Glutamatergic neuron (in vitro differentiated cells): Measurements from ENCODE around the gene LMTK3. TPM values are rescaled to one million over a fixed set of nuclear protein-coding genes. Genes with fewer than 3 reads are reported as not detected.

Experiments used
- DNase-seq: peaks from one replicate; pipeline ENCODE4 v3.0.0; 2022
- H3K27ac Mint-ChIP-seq: one replicate; pipeline ENCODE4 v1.8.0; 2020; ENCODE audit warnings: mild to moderate bottlenecking, mixed read lengths, inconsistent platforms; ENCODE audit not compliant: unreplicated experiment
- H3K27me3 Mint-ChIP-seq: one replicate; pipeline ENCODE4 v1.8.0; 2020; ENCODE audit warnings: mild to moderate bottlenecking, moderate library complexity, mixed read lengths, inconsistent platforms; ENCODE audit not compliant: unreplicated experiment
- H3K36me3 Mint-ChIP-seq: one replicate; pipeline ENCODE4 v1.8.0; 2020; ENCODE audit warnings: mild to moderate bottlenecking, mixed read lengths, inconsistent platforms; ENCODE audit not compliant: unreplicated experiment
- H3K4me1 Mint-ChIP-seq: one replicate; pipeline ENCODE4 v1.8.0; 2020; ENCODE audit warnings: mild to moderate bottlenecking, low read depth, mixed read lengths, inconsistent platforms; ENCODE audit not compliant: unreplicated experiment
- H3K4me3 Mint-ChIP-seq: one replicate; pipeline ENCODE4 v1.8.0; 2020; ENCODE audit warnings: mild to moderate bottlenecking, mixed read lengths, inconsistent platforms; ENCODE audit not compliant: unreplicated experiment
- H3K9me3 Mint-ChIP-seq: one replicate; pipeline ENCODE4 v1.8.0; 2020; ENCODE audit warnings: mild to moderate bottlenecking, moderate library complexity, mixed read lengths, inconsistent platforms; ENCODE audit not compliant: unreplicated experiment
- total RNA-seq: library from RNA; stranded (reverse); fragmentation: NEBNext Ultra II Directional; extraction: Animal tissue kit (Norgen Biotek cat#: 25700); gene quantifications from one replicate; pipeline ENCODE4 v1.2.1, GENCODE V29; 2021; ENCODE audit not compliant: unreplicated experiment
- TF ChIP-seq, protein P1 (sequence below): fragments of 200-600 bp; sonication (generic); IDR thresholded peaks from one replicate; pipeline ENCODE4 v1.5.0; 2021; ENCODE audit not compliant: partially characterized antibody, unreplicated experiment

Gene LMTK3
- total RNA-seq, 1 donor from 2014 or later: 36.3 TPM

DNA sequence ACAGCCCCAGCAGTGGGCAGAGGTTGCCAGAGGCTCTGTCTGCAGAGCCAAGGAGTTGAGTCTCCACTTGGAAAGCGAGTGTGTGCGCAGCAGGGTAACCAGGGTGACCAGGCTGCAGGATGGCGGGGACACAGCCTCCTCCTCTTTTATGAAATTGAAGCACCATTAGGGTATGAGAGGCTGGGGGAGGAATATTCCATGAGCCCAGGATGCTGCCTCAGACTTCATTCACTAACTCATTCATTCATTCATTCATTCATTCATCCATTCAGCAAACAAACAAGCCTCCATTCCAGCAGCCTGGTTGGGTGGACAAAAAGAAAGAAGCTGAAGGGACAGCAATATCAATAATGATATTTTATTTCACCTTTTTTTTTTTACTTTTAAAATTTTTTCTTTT lies 6.6 kb upstream of the LMTK3 start:
- Mint-ChIP-seq H3K27ac (no peak overlapping the region), H3K4me3 (no peak overlapping the region), H3K9me3 (peaks cover 5% of the 10 kb centered on the region), H3K4me1 (no peaks in the 10 kb centered on the region), H3K36me3 (no peaks in the 10 kb centered on the region), H3K27me3 (peaks cover 4% of the 10 kb centered on the region)
- TF ChIP-seq, protein P1, sequence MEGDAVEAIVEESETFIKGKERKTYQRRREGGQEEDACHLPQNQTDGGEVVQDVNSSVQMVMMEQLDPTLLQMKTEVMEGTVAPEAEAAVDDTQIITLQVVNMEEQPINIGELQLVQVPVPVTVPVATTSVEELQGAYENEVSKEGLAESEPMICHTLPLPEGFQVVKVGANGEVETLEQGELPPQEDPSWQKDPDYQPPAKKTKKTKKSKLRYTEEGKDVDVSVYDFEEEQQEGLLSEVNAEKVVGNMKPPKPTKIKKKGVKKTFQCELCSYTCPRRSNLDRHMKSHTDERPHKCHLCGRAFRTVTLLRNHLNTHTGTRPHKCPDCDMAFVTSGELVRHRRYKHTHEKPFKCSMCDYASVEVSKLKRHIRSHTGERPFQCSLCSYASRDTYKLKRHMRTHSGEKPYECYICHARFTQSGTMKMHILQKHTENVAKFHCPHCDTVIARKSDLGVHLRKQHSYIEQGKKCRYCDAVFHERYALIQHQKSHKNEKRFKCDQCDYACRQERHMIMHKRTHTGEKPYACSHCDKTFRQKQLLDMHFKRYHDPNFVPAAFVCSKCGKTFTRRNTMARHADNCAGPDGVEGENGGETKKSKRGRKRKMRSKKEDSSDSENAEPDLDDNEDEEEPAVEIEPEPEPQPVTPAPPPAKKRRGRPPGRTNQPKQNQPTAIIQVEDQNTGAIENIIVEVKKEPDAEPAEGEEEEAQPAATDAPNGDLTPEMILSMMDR: no peak
- DNase-seq: no peak

DNA sequence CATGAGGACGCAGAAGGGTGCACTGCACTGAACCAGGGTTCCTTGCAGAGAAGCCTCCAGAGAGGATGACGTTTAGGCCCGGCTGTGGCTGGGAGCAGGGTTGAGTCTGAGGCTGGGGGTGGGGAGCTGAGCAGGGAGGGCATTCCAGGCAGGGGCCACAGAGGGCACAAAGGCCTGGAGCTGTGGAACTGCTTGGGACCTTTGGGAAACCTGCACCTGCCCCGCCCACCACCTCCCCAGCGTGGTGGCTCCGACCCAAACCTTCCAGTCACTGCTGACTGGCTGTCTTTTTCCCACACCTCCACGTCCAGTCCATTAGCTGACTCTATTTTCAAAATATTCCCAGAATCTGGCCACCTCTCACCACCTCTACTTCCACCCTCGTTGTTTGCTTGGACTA lies 4.9 kb upstream of the LMTK3 start:
- no peaks in the 10 kb centered on the region for H3K36me3 Mint-ChIP-seq
- no peak overlapping the region for H3K4me3 Mint-ChIP-seq
- H3K27me3 Mint-ChIP-seq: peaks cover 4% of the 10 kb centered on the region
- H3K4me1 Mint-ChIP-seq: no peaks in the 10 kb centered on the region
- DNase-seq: no peak
- peaks cover 5% of the 10 kb centered on the region for H3K9me3 Mint-ChIP-seq
- H3K27ac Mint-ChIP-seq: no peak overlapping the region
- TF ChIP-seq, protein P1: no peak

DNA sequence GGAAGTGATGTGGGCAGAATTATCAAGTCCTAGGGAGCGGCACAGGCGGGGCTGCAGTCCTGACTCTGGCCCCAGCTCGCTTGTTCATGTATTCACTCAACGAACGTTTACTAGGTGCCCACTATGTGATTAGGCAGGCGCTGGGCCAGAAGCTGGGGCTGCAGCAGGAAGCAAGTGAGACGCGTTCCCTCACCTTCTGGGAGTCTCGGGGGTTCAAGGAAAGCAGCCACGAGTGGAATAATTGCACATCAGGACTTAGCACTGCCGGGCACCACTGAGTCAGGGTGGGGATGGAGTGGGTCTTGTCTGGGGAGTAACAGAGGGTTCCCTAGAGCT lies 2.5 kb upstream of the LMTK3 start:
- no peaks in the 10 kb centered on the region for H3K36me3 Mint-ChIP-seq
- H3K9me3 Mint-ChIP-seq: peaks cover 4% of the 10 kb centered on the region
- peaks cover 8% of the 10 kb centered on the region for H3K27me3 Mint-ChIP-seq
- TF ChIP-seq, protein P1: no peak
- H3K27ac Mint-ChIP-seq: peak overlapping the region; percentile 72
- DNase-seq: no peak
- H3K4me1 Mint-ChIP-seq: peaks cover 7% of the 10 kb centered on the region
- no peak overlapping the region for H3K4me3 Mint-ChIP-seq

DNA sequence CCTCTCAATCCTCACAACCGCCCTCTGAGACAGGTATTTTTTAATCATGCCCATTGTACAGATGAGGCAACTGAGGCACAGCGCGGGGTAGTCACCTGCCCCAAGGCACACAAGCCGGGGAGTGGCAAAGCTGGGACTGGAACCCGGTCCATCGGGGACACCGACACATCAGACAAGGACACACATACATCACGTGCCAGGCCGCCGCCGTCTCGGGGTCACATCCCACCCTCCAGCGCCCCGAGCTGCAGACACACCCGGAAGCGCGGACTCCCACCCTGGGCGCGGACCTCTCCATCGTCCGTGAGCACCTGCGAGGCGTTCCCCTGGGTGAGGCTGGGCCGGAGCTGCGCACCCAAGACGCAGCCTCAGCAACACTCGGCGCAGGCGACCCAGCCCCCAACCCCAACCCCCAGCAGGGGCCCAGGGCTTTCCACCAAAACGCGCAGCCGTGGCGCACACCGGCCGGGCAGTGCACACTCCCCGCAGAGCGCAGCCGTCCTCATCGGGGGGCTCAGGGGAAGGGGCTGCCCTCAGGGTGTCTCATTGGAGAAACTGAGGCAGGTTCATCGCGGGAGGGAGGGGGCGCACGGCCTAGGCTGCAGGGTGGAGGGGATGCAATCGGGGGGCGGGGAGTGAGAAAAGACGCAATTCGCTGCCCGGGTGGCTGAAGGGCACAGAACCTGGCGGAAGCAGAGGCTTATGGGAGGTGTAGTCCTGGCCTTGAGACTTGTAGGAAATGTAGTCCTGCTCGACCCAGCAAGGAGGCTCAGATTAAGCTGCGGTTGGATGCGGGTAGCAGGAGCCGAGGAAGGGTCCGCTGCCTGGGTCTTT lies 1.9 kb upstream of the LMTK3 start:
- H3K36me3 Mint-ChIP-seq: no peaks in the 10 kb centered on the region
- TF ChIP-seq, protein P1: no peak
- H3K27ac Mint-ChIP-seq: peak overlapping the region; percentile 72
- H3K4me3 Mint-ChIP-seq: no peak overlapping the region
- peaks cover 8% of the 10 kb centered on the region for H3K27me3 Mint-ChIP-seq
- peak; percentile 80 for DNase-seq
- H3K9me3 Mint-ChIP-seq: peaks cover 4% of the 10 kb centered on the region
- peaks cover 7% of the 10 kb centered on the region for H3K4me1 Mint-ChIP-seq

DNA sequence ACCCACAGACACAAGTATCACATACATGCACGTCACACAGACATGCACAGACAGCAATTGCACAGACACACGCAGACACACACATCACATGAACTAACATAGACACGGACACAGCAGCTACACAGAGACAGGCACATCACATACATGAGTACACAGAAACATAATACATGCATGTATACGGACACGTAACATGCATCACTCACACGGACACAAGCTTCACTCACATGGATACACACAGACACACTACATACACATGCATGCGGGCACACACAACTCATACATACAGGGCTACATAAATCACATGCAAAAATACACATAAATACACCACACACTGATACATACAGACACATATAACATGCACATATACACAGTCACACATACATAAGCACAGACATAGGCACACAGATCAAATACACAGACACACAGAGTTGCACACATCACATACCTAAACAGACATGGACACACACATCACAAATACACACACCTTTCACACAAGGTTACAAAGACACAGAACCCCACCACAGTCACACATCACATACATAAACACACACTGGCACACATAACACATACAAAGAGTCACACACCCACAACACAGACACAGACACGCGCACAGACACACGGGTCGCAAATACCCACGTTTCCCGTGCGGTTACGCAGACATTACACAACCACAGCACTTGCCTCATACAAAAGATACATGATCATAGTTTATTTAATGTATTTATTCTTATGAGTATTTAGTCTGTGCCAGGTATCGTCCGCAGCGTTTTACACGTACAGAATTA lies 1.1 kb upstream of the LMTK3 start:
- TF ChIP-seq, protein P1: no peak
- Mint-ChIP-seq H3K4me3 (no peak overlapping the region), H3K4me1 (peaks cover 7% of the 10 kb centered on the region), H3K27ac (no peak overlapping the region), H3K36me3 (no peaks in the 10 kb centered on the region), H3K27me3 (peaks cover 8% of the 10 kb centered on the region), H3K9me3 (peaks cover 4% of the 10 kb centered on the region)
- no peak for DNase-seq
